ENCODE measurements around the gene DPT. TPM values are rescaled to one million over a fixed set of nuclear protein-coding genes. Genes with fewer than 3 reads are reported as not detected.

DPT gene
- total RNA-seq, 4 donors from 2014 or later, result 6.8 to 25.9 (median 17.2) TPM

DNA sequence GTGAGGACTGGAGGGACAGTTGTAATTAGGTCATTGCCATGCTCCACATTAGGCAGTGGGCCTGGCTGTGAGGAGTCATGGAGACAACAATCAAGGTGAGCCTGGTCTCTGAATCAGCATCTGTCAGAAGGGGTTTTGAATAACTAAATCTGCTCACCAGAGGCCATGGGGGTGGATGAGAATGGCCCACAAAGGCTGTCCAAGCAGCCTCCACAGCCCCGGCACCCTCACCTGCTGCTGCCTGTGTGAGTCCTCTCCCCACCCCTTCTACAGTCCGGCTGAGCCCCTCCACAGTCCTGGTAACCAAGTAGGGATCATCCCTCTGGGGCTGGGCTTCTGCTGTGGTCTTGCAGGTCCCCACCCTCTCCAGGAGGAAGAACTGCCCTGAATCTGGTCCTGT is 2.3 kb downstream of the DPT start:
- H3K27me3 ChIP-seq, result no peaks in the 10 kb centered on the region
- H3K27ac ChIP-seq, result peak overlapping the region in 1 of 4 donors; percentile 11
- TF ChIP-seq, protein P1, sequence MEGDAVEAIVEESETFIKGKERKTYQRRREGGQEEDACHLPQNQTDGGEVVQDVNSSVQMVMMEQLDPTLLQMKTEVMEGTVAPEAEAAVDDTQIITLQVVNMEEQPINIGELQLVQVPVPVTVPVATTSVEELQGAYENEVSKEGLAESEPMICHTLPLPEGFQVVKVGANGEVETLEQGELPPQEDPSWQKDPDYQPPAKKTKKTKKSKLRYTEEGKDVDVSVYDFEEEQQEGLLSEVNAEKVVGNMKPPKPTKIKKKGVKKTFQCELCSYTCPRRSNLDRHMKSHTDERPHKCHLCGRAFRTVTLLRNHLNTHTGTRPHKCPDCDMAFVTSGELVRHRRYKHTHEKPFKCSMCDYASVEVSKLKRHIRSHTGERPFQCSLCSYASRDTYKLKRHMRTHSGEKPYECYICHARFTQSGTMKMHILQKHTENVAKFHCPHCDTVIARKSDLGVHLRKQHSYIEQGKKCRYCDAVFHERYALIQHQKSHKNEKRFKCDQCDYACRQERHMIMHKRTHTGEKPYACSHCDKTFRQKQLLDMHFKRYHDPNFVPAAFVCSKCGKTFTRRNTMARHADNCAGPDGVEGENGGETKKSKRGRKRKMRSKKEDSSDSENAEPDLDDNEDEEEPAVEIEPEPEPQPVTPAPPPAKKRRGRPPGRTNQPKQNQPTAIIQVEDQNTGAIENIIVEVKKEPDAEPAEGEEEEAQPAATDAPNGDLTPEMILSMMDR (IDR thresholded peaks at IDR 0.05), result no peak
- TF ChIP-seq POLR2A (IDR thresholded peaks at IDR 0.05), result no peak
- H3K36me3 ChIP-seq, result no peaks in the 10 kb centered on the region
- no peak for DNase-seq
- no peaks in the 10 kb centered on the region for H3K9me3 ChIP-seq
- H3K4me1 ChIP-seq, result no peaks in the 10 kb centered on the region
- H3K4me3 ChIP-seq, result no peak overlapping the region

DNA sequence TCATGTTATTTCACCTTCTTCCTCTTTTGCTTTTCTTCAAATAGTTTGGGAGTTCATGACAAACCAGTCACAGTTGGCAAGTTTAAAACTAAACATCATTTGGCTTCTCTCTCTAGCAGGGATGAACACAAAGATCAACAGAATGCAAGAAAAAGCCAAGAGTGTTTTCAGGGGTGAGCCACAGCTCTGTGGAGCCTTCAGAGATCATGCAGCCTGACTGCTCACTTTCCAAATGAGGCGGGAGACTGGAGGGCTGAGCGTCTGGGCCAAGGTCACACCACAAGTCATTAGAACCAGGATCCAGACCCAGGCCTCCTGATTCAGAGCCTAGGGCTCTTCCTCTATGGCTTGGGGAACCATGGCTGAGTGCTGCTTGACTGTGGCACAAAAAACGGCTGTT is 2.7 kb downstream of the DPT start:
- no peaks in the 10 kb centered on the region for H3K27me3 ChIP-seq
- no peak overlapping the region for H3K27ac ChIP-seq
- no peaks in the 10 kb centered on the region for H3K4me1 ChIP-seq
- H3K4me3 ChIP-seq, result no peak overlapping the region
- no peaks in the 10 kb centered on the region for H3K9me3 ChIP-seq
- no peak for DNase-seq
- no peaks in the 10 kb centered on the region for H3K36me3 ChIP-seq
- TF ChIP-seq, protein P1 (IDR thresholded peaks at IDR 0.05), result no peak
- no peak for TF ChIP-seq POLR2A (IDR thresholded peaks at IDR 0.05)

DNA sequence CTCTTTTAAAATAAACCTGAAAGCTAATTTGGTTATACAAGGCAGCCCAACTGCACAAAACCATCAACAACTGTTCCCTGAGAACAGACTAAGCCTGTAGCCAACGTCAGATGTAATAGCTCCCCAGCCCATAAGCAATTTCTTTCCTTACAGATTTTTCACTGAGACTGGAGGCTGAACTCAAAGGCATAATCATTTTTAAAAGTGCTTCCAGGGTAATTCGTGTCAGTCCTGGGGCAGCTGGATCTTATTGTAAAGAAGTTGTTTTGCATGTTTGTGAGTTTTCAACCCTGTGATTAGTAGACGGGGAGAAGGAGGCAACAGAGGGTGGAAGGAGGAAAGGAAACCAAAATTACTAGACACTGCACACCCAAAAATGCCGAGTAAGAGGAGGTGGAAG is 3.2 kb downstream of the DPT start:
- Histone ChIP-seq H3K9me3 (no peaks in the 10 kb centered on the region), H3K27me3 (no peaks in the 10 kb centered on the region), H3K27ac (no peak overlapping the region), H3K36me3 (no peaks in the 10 kb centered on the region), H3K4me1 (no peaks in the 10 kb centered on the region), H3K4me3 (no peak overlapping the region)
- no peak for DNase-seq
- TF ChIP-seq POLR2A (IDR thresholded peaks at IDR 0.05), result no peak
- TF ChIP-seq, protein P1 (IDR thresholded peaks at IDR 0.05), result no peak

DNA sequence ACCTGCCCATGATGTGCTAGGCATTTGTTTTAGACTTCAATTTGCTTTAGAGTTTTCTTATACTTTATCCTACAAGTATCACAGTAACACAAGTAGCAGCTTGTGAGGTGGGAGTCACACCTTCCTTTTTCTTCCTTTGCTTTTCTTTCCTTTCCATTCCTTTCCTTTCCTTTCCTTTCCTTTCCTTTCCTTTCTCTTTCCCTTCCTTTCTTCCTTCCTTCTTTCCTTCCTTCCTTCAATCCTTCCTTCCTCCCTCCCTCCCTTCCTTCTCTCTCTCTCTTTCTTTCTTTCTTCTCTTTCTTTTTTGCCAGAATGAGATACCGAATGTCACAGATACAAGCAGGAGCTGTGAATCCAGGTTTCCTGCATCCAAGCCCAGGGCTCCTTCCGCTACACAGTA is 3.9 kb downstream of the DPT start:
- Histone ChIP-seq H3K4me1 (no peaks in the 10 kb centered on the region), H3K27me3 (no peaks in the 10 kb centered on the region), H3K27ac (no peak overlapping the region), H3K36me3 (no peaks in the 10 kb centered on the region), H3K4me3 (no peak overlapping the region), H3K9me3 (no peaks in the 10 kb centered on the region)
- DNase-seq, result no peak
- TF ChIP-seq POLR2A (IDR thresholded peaks at IDR 0.05), result no peak
- TF ChIP-seq, protein P1 (IDR thresholded peaks at IDR 0.05), result no peak

DNA sequence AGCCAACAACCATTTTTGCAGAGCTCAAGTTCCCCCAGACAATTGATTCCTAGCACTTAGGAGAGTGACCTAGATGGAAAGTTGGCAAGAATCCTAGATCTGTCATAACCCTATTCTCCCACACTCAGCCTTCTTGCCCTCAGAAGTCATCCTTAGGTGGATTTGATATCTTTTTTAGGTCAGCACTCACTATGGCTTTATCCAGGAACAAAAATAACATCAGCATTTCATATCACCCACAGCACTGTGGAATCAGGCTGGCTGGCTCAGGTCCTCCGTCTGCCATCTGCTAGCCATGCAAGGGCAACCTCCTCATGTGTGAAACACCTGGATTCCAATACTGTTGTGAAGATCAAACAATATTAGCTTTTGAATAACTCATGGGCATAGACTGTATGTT is 6.0 kb downstream of the DPT start:
- Histone ChIP-seq H3K27ac (no peak overlapping the region), H3K27me3 (no peaks in the 10 kb centered on the region), H3K9me3 (no peaks in the 10 kb centered on the region), H3K4me3 (no peak overlapping the region), H3K36me3 (no peaks in the 10 kb centered on the region), H3K4me1 (no peaks in the 10 kb centered on the region)
- TF ChIP-seq, protein P1 (IDR thresholded peaks at IDR 0.05), result no peak
- TF ChIP-seq POLR2A (IDR thresholded peaks at IDR 0.05), result no peak
- no peak for DNase-seq

DNA sequence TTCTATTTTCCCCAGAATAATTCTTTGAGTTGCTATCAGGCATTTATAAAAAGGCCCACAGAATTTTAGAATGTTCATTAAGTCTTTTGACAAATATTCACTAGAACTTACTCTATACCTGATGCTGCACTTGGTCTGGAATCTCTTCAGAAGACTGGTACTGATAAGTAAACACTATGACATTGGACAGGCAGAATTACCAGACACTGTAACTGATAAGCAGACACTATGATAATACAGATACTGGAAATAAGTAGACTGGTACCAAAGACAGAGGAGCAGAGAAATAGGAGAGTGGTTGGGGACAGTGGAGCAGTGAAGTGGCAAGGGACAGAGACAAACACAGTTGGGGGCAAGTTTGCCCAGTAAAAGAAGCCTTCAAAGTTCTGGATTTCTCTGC is 8.2 kb downstream of the DPT start:
- Histone ChIP-seq H3K4me1 (no peaks in the 10 kb centered on the region), H3K27me3 (no peaks in the 10 kb centered on the region), H3K27ac (no peak overlapping the region), H3K4me3 (no peak overlapping the region), H3K9me3 (no peaks in the 10 kb centered on the region), H3K36me3 (no peaks in the 10 kb centered on the region)
- TF ChIP-seq, protein P1 (IDR thresholded peaks at IDR 0.05), result no peak
- no peak for TF ChIP-seq POLR2A (IDR thresholded peaks at IDR 0.05)
- no peak for DNase-seq
